Endodermal cell (in vitro differentiated cells): ENCODE data around the gene CMTR1. TPM values are rescaled to one million over a fixed set of nuclear protein-coding genes. Genes with fewer than 3 reads are reported as not detected.
A peak's percentile ranks its signal among the peaks of the same experiment; 100 is the strongest.

Experiments used
- DNase-seq: peaks from one replicate; pipeline ENCODE4 v3.0.0-alpha.2; 2017
- H3K27ac ChIP-seq: 2 replicates; pipeline ENCODE4 v1.5.1; 2013; ENCODE audit warnings: mild to moderate bottlenecking, low read depth, low read length, moderate library complexity
- H3K27me3 ChIP-seq: 2 replicates; pipeline ENCODE4 v1.6.1; 2013; ENCODE audit warnings: mild to moderate bottlenecking, low read length, moderate library complexity; ENCODE audit not compliant: insufficient read depth, control insufficient read depth, poor library complexity, severe bottlenecking
- H3K36me3 ChIP-seq: 2 replicates; pipeline ENCODE4 v1.7.0; 2013; ENCODE audit warnings: mild to moderate bottlenecking, low read length, moderate library complexity; ENCODE audit not compliant: control insufficient read depth, insufficient read depth
- H3K4me1 ChIP-seq: one replicate; pipeline ENCODE4 v1.7.0; 2013; ENCODE audit warnings: low read length; ENCODE audit not compliant: control insufficient read depth, insufficient read depth
- H3K4me3 ChIP-seq: 2 replicates; pipeline ENCODE4 v1.5.1; 2013; ENCODE audit warnings: mild to moderate bottlenecking, low read length, moderate library complexity
- H3K9ac ChIP-seq: 2 replicates; pipeline ENCODE4 v1.6.1; 2013; ENCODE audit warnings: mild to moderate bottlenecking, low read length, moderate library complexity; ENCODE audit not compliant: poor library complexity, severe bottlenecking; ENCODE audit errors: extremely low read depth
- H3K9me3 ChIP-seq: 2 replicates; pipeline ENCODE4 v1.6.1; 2013; ENCODE audit warnings: mild to moderate bottlenecking, low read length, moderate library complexity; ENCODE audit not compliant: control insufficient read depth
- H3K27ac Mint-ChIP-seq: 2 replicates; pipeline ENCODE4 v1.8.0; 2020; ENCODE audit warnings: mixed read lengths
- H3K27me3 Mint-ChIP-seq: 2 replicates; pipeline ENCODE4 v1.8.0; 2021; ENCODE audit warnings: mild to moderate bottlenecking, mixed read lengths; ENCODE audit not compliant: insufficient read depth
- H3K36me3 Mint-ChIP-seq: 2 replicates; pipeline ENCODE4 v1.8.0; 2020; ENCODE audit warnings: low read depth, mixed read lengths
- H3K4me1 Mint-ChIP-seq: 2 replicates; pipeline ENCODE4 v1.8.0; 2020; ENCODE audit warnings: mixed read lengths
- H3K4me3 Mint-ChIP-seq: 2 replicates; pipeline ENCODE4 v1.8.0; 2020; ENCODE audit warnings: mild to moderate bottlenecking, moderate library complexity, mixed read lengths
- H3K9me3 Mint-ChIP-seq: 2 replicates; pipeline ENCODE4 v1.8.0; 2020; ENCODE audit warnings: mild to moderate bottlenecking, mixed read lengths
- CTCF ChIP-seq: fragments of 200-600 bp; sonication (generic); conservative IDR thresholded peaks from 2 replicates; pipeline ENCODE4 v1.5.0; 2021; ENCODE audit warnings: antibody characterized with exemption, mild to moderate bottlenecking
- WGBS, 2 experiments: methylation state at CpG; one replicate each; pipeline versions ENCODE4 v1.1.5 to v1.1.7; 2013; ENCODE audit warnings: missing lambda C conversion rate in 2 of 2, mixed read lengths in 1 of 2; ENCODE audit not compliant: insufficient coverage in 1 of 2, insufficient read length in 1 of 2; 5-methylcytosine and 5-hydroxymethylcytosine counted together
- total RNA-seq, 2 donors: library from RNA; stranded (reverse); fragmentation: NEBNext Ultra II Directional in 1 of 2; extraction: Animal tissue kit (Norgen Biotek cat#: 25700) in 1 of 2; gene quantifications; 2 replicates in 1 of 2; 3 replicates in 1 of 2; pipeline ENCODE4 v1.2.1, GENCODE V29; 2021

CMTR1 gene
- total RNA-seq, 2 donors from 2014 or later, result 62.0 to 91.6 TPM

- Mint-ChIP-seq H3K4me3 (no peak overlapping the region), H3K4me1 (peaks cover 22% of the 10 kb centered on the region)
- TF ChIP-seq CTCF, result no peak
Observed at GRCh38 chr6:37514321-37514771, 81.3 kb downstream of the CMTR1 start.

GRCh38 chr6:37514837-37515236, 81.8 kb downstream of the CMTR1 start:
- H3K36me3 ChIP-seq, result no peaks in the 10 kb centered on the region
- H3K36me3 Mint-ChIP-seq, result no peaks in the 10 kb centered on the region
- no peak overlapping the region for H3K4me3 Mint-ChIP-seq
- no peak overlapping the region for H3K9ac ChIP-seq
- no peak for DNase-seq
- H3K4me3 ChIP-seq, result no peak overlapping the region
- no peak for TF ChIP-seq CTCF
- no peak overlapping the region for H3K27ac Mint-ChIP-seq
- H3K27me3 ChIP-seq, result peaks cover 19% of the 10 kb centered on the region
- WGBS, 2 experiments, result 79 to 90% methylated on average over 2 to 7 of the region's 7 CpGs
- H3K4me1 Mint-ChIP-seq, result peaks cover 22% of the 10 kb centered on the region
- H3K9me3 Mint-ChIP-seq, result no peaks in the 10 kb centered on the region
- H3K4me1 ChIP-seq, result peaks cover 9% of the 10 kb centered on the region
- no peak overlapping the region for H3K27ac ChIP-seq
- peaks cover 41% of the 10 kb centered on the region for H3K27me3 Mint-ChIP-seq
- H3K9me3 ChIP-seq, result no peaks in the 10 kb centered on the region

More at GRCh38 chr6:37514321-37514771, 81.3 kb downstream of the CMTR1 start:
- no peak overlapping the region for H3K27ac Mint-ChIP-seq
- H3K9ac ChIP-seq, result no peak overlapping the region
- H3K27me3 Mint-ChIP-seq, result peaks cover 41% of the 10 kb centered on the region
- H3K27ac ChIP-seq, result no peak overlapping the region
- no peak overlapping the region for H3K4me3 ChIP-seq
- no peaks in the 10 kb centered on the region for H3K9me3 Mint-ChIP-seq
- no peaks in the 10 kb centered on the region for H3K36me3 Mint-ChIP-seq
- no peaks in the 10 kb centered on the region for H3K36me3 ChIP-seq
- no peak for DNase-seq
- H3K4me1 ChIP-seq, result peaks cover 9% of the 10 kb centered on the region
- H3K9me3 ChIP-seq, result no peaks in the 10 kb centered on the region
- WGBS, 2 experiments, result 61 to 93% methylated on average over 3 to 5 of the region's 5 CpGs
- H3K27me3 ChIP-seq, result peaks cover 19% of the 10 kb centered on the region

- peaks cover 22% of the 10 kb centered on the region for H3K4me1 Mint-ChIP-seq
- H3K27ac Mint-ChIP-seq, result no peak overlapping the region
- Histone ChIP-seq H3K27ac (peak overlapping the region; percentile 85), H3K4me3 (no peak overlapping the region), H3K36me3 (no peaks in the 10 kb centered on the region), H3K9me3 (no peaks in the 10 kb centered on the region), H3K4me1 (peaks cover 9% of the 10 kb centered on the region), H3K9ac (no peak overlapping the region), H3K27me3 (peaks cover 19% of the 10 kb centered on the region)
- WGBS, 2 experiments, result 90 to 97% methylated on average over 5 to 9 of the region's 9 CpGs
- no peak overlapping the region for H3K4me3 Mint-ChIP-seq
- no peak for DNase-seq
- no peaks in the 10 kb centered on the region for H3K36me3 Mint-ChIP-seq
- no peaks in the 10 kb centered on the region for H3K9me3 Mint-ChIP-seq
- TF ChIP-seq CTCF, result no peak
- peaks cover 41% of the 10 kb centered on the region for H3K27me3 Mint-ChIP-seq
Observed at GRCh38 chr6:37515712-37516075, 82.7 kb downstream of the CMTR1 start.
